ENCODE measurements around the gene LRRC61. TPM values are rescaled to one million over a fixed set of nuclear protein-coding genes. Genes with fewer than 3 reads are reported as not detected.

The LRRC61 gene
- total and polyA plus RNA-seq, 2 of the 13 experiments (the other 11 are each of a cell fraction or from before 2014, with no cell fraction given) = 33.0 to 34.8 TPM

GRCh38 chr7:150368884-150369747 lies 46.0 kb downstream of the LRRC61 start (continued):
- TF ChIP-seq, protein P1, sequence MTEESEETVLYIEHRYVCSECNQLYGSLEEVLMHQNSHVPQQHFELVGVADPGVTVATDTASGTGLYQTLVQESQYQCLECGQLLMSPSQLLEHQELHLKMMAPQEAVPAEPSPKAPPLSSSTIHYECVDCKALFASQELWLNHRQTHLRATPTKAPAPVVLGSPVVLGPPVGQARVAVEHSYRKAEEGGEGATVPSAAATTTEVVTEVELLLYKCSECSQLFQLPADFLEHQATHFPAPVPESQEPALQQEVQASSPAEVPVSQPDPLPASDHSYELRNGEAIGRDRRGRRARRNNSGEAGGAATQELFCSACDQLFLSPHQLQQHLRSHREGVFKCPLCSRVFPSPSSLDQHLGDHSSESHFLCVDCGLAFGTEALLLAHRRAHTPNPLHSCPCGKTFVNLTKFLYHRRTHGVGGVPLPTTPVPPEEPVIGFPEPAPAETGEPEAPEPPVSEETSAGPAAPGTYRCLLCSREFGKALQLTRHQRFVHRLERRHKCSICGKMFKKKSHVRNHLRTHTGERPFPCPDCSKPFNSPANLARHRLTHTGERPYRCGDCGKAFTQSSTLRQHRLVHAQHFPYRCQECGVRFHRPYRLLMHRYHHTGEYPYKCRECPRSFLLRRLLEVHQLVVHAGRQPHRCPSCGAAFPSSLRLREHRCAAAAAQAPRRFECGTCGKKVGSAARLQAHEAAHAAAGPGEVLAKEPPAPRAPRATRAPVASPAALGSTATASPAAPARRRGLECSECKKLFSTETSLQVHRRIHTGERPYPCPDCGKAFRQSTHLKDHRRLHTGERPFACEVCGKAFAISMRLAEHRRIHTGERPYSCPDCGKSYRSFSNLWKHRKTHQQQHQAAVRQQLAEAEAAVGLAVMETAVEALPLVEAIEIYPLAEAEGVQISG (CRISPR knock-in tag; IDR thresholded peaks at IDR 0.05) = no peak; the same call in 1 of the 2 replicates
- TF ChIP-seq ZNF30 (CRISPR knock-in tag; IDR thresholded peaks at IDR 0.05) (no peak), ZNF281 (CRISPR knock-in tag; IDR thresholded peaks at IDR 0.05; ENCODE audit: borderline replicate concordance) (peak; percentile 75), RNF2 (conservative IDR thresholded peaks at IDR 0.05; ENCODE audit: low read depth) (no peak; the same call in 1 of the 2 replicates), SKIL (CRISPR knock-in tag; IDR thresholded peaks at IDR 0.05; ENCODE audit: borderline replicate concordance) (no peak), ZNF800 (CRISPR knock-in tag; IDR thresholded peaks at IDR 0.05) (no peak), U2AF2 (IDR thresholded peaks at IDR 0.05; ENCODE audit: low read depth, low read length) (no peak), SMAD1 (CRISPR knock-in tag; IDR thresholded peaks at IDR 0.05; ENCODE audit: borderline replicate concordance, low read depth) (no peak), ZNF468 (CRISPR knock-in tag; IDR thresholded peaks at IDR 0.05) (no peak)
- TF ChIP-seq, protein P2, sequence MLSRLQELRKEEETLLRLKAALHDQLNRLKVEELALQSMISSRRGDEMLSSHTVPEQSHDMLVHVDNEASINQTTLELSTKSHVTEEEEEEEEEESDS (CRISPR knock-in tag; IDR thresholded peaks at IDR 0.05; ENCODE audit: borderline replicate concordance) = no peak
- TF ChIP-seq, protein P3, sequence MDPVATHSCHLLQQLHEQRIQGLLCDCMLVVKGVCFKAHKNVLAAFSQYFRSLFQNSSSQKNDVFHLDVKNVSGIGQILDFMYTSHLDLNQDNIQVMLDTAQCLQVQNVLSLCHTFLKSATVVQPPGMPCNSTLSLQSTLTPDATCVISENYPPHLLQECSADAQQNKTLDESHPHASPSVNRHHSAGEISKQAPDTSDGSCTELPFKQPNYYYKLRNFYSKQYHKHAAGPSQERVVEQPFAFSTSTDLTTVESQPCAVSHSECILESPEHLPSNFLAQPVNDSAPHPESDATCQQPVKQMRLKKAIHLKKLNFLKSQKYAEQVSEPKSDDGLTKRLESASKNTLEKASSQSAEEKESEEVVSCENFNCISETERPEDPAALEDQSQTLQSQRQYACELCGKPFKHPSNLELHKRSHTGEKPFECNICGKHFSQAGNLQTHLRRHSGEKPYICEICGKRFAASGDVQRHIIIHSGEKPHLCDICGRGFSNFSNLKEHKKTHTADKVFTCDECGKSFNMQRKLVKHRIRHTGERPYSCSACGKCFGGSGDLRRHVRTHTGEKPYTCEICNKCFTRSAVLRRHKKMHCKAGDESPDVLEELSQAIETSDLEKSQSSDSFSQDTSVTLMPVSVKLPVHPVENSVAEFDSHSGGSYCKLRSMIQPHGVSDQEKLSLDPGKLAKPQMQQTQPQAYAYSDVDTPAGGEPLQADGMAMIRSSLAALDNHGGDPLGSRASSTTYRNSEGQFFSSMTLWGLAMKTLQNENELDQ (CRISPR knock-in tag; IDR thresholded peaks at IDR 0.05; ENCODE audit: borderline replicate concordance) = 0 out of 2 replicates have a peak, but pooled peaks have one; percentile 3

Data from HepG2 (cell line).